WTC11 (cell line): ENCODE measurements around the gene CTCF.

Experiments used
- USF1 ChIP-seq: sonication (generic); formaldehyde crosslinking; IDR thresholded peaks from 2 replicates; pipeline ENCODE4 v1.8.0; 2022; ENCODE audit warnings: mild to moderate bottlenecking, missing genetic modification reagents
- ZNF138 ChIP-seq: sonication (generic); formaldehyde crosslinking; conservative IDR thresholded peaks from 2 replicates; pipeline ENCODE4 v1.8.1; 2022; ENCODE audit warnings: mild to moderate bottlenecking, moderate library complexity, missing genetic modification reagents
- TF ChIP-seq, protein P1 (sequence below): sonication (generic); formaldehyde crosslinking; IDR thresholded peaks from 2 replicates; pipeline ENCODE4 v1.8.1; 2023; ENCODE audit warnings: mild to moderate bottlenecking, missing genetic modification reagents, moderate library complexity

DNA sequence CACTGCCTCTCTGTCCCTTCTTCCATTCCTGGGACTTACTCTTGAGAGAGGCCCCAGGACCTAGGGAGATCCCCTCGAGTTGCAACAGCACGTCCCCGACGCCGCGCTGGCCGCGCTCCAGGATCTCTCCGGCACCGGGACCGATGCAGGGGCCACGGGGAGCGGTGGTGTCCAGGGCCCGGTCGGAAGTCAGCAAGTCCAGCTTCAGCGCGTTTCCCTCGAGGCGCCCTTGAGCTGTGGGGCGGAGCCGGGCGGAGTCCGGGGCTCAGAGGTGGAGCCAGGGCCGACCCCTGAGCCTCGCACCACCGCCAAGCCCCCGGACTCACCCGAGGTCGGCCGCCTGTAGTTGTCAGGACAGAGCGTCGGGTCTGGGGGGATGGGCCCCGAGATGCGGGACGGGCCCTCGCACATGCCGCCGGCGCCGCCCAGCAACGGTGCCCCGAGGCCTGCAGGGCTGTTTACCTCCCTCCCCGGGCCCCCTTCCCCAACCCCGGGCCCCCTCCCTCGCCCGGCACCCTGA, 103.8 kb downstream of the CTCF start:
- TF ChIP-seq, protein P1, sequence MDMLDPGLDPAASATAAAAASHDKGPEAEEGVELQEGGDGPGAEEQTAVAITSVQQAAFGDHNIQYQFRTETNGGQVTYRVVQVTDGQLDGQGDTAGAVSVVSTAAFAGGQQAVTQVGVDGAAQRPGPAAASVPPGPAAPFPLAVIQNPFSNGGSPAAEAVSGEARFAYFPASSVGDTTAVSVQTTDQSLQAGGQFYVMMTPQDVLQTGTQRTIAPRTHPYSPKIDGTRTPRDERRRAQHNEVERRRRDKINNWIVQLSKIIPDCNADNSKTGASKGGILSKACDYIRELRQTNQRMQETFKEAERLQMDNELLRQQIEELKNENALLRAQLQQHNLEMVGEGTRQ, result no peak
- TF ChIP-seq USF1 (CRISPR knock-in tag), result no peak
- no peak for TF ChIP-seq ZNF138 (CRISPR knock-in tag)
